DOHH2 (cell line): ENCODE measurements around the gene NFX1.
"Not testable (repeated sequence)": the region's sequence is repeated elsewhere in the genome, so short reads cannot be mapped to it uniquely, and the experiment has no call there.

ENCODE experiments used
- H3F3A ChIP-seq: fragments of 200-600 bp; sonication (generic), shearing (Covaris generic); 2 replicates; pipeline ENCODE4 v1.6.0; 2016; ENCODE audit warnings: antibody characterized with exemption, mild to moderate bottlenecking; ENCODE audit not compliant: control insufficient read depth, insufficient read depth
- H3K27ac ChIP-seq: fragments of 200-600 bp; sonication (generic); 2 replicates; pipeline ENCODE4 v1.5.1; 2014; ENCODE audit warnings: low read depth, mild to moderate bottlenecking, low read length, moderate library complexity
- H3K27me3 ChIP-seq: fragments of 200-600 bp; sonication (generic); 2 replicates; pipeline ENCODE4 v1.6.1; 2014; ENCODE audit warnings: mild to moderate bottlenecking, low read length, mixed read lengths; ENCODE audit not compliant: control insufficient read depth
- H3K36me3 ChIP-seq: fragments of 200-600 bp; sonication (generic); 2 replicates; pipeline ENCODE4 v1.6.1; 2014; ENCODE audit warnings: mild to moderate bottlenecking, low read length, moderate library complexity, mixed read lengths; ENCODE audit not compliant: control insufficient read depth
- H3K4me1 ChIP-seq: fragments of 200-600 bp; sonication (generic); 2 replicates; pipeline ENCODE4 v1.6.1; 2014; ENCODE audit warnings: mild to moderate bottlenecking, low read length, mixed read lengths; ENCODE audit not compliant: control insufficient read depth
- H3K4me2 ChIP-seq: fragments of 200-600 bp; sonication (generic); 2 replicates; pipeline ENCODE4 v1.6.0; 2014; ENCODE audit warnings: mild to moderate bottlenecking, low read length, moderate library complexity
- H3K4me3 ChIP-seq: fragments of 200-600 bp; sonication (generic); 2 replicates; pipeline ENCODE4 v1.5.1; 2014; ENCODE audit warnings: mild to moderate bottlenecking, low read length, mixed read lengths
- H3K79me2 ChIP-seq: fragments of 200-600 bp; sonication (generic); 2 replicates; pipeline ENCODE4 v1.6.1; 2014; ENCODE audit warnings: mild to moderate bottlenecking, low read length, mixed read lengths; ENCODE audit not compliant: control insufficient read depth
- H3K9me2 ChIP-seq: fragments of 200-600 bp; sonication (generic); replicated peaks from 2 replicates; pipeline ENCODE4 v1.6.1; 2014; ENCODE audit warnings: mild to moderate bottlenecking, low read length, mixed read lengths; ENCODE audit not compliant: control insufficient read depth
- H3K9me3 ChIP-seq: fragments of 200-600 bp; sonication (generic); 2 replicates; pipeline ENCODE4 v1.6.1; 2014; ENCODE audit warnings: antibody characterized with exemption, low read length, mixed read lengths; ENCODE audit not compliant: control insufficient read depth, insufficient read depth
- H4K20me1 ChIP-seq: fragments of 200-600 bp; sonication (generic); 2 replicates; pipeline ENCODE4 v1.6.0; 2014; ENCODE audit warnings: low read depth, mild to moderate bottlenecking, antibody characterized with exemption, low read length, moderate library complexity; ENCODE audit not compliant: control insufficient read depth, insufficient read depth
- CTCF ChIP-seq: fragments of 200-600 bp; sonication (generic); IDR thresholded peaks from one replicate; pipeline ENCODE4 v1.5.1; 2014; ENCODE audit warnings: antibody characterized with exemption, mild to moderate bottlenecking, low read depth, low read length; ENCODE audit not compliant: poor library complexity, severe bottlenecking
- EZH2phosphoT487 ChIP-seq: fragments of 200-600 bp; sonication (generic); IDR thresholded peaks from 2 replicates; pipeline ENCODE4 v1.6.1; 2017; ENCODE audit warnings: borderline replicate concordance, mild to moderate bottlenecking, antibody characterized with exemption, low read length, moderate library complexity, mixed read lengths

NFX1 gene

GRCh38 chr9:33311953-33312352 lies 21.6 kb downstream of the NFX1 start:
- Histone ChIP-seq H3K9me2 (no peaks in the 10 kb centered on the region), H3K4me1 (no peaks in the 10 kb centered on the region), H3K27me3 (no peaks in the 10 kb centered on the region), H3F3A (no peaks in the 10 kb centered on the region), H3K36me3 (peaks cover 98% of the 10 kb centered on the region), H4K20me1 (no peaks in the 10 kb centered on the region), H3K4me3 (no peak overlapping the region), H3K9me3 (no peaks in the 10 kb centered on the region), H3K79me2 (peaks cover 12% of the 10 kb centered on the region), H3K4me2 (no peak overlapping the region), H3K27ac (no peak overlapping the region)
- no peak for TF ChIP-seq EZH2phosphoT487
- no peak for TF ChIP-seq CTCF

- Histone ChIP-seq H3K27me3 (no peaks in the 10 kb centered on the region), H3K9me3 (no peaks in the 10 kb centered on the region), H3K4me2 (no peak overlapping the region), H3F3A (no peaks in the 10 kb centered on the region), H4K20me1 (no peaks in the 10 kb centered on the region), H3K4me3 (no peak overlapping the region), H3K79me2 (no peaks in the 10 kb centered on the region), H3K4me1 (no peaks in the 10 kb centered on the region), H3K9me2 (no peaks in the 10 kb centered on the region), H3K36me3 (peaks cover 91% of the 10 kb centered on the region), H3K27ac (no peak overlapping the region)
- no peak for TF ChIP-seq CTCF
Measured at GRCh38 chr9:33315371-33315770, 25.1 kb downstream of the NFX1 start.

- H3K27ac ChIP-seq, H4K20me1 ChIP-seq, H3K4me2 ChIP-seq, H3K9me3 ChIP-seq, H3K4me1 ChIP-seq, H3K4me3 ChIP-seq, H3F3A ChIP-seq, H3K27me3 ChIP-seq, H3K9me2 ChIP-seq, H3K79me2 ChIP-seq: not testable (repeated sequence)
- peaks cover 90% of the 10 kb centered on the region for H3K36me3 ChIP-seq
Measured at GRCh38 chr9:33317136-33317535, 26.8 kb downstream of the NFX1 start.

GRCh38 chr9:33318225-33318624 lies 27.9 kb downstream of the NFX1 start:
- H3K36me3 ChIP-seq: peaks cover 90% of the 10 kb centered on the region

More at GRCh38 chr9:33318225-33318624, 27.9 kb downstream of the NFX1 start:
- no peaks in the 10 kb centered on the region for H3K4me1 ChIP-seq
- TF ChIP-seq CTCF (no peak), EZH2phosphoT487 (no peak)
- H3K27ac ChIP-seq: no peak overlapping the region
- H3K9me3 ChIP-seq: no peaks in the 10 kb centered on the region
- H3K27me3 ChIP-seq: no peaks in the 10 kb centered on the region
- peaks cover 3% of the 10 kb centered on the region; the same call in 1 of the 2 replicates for H4K20me1 ChIP-seq
- H3F3A ChIP-seq: no peaks in the 10 kb centered on the region
- no peaks in the 10 kb centered on the region for H3K79me2 ChIP-seq
- no peaks in the 10 kb centered on the region for H3K9me2 ChIP-seq
- no peak overlapping the region for H3K4me3 ChIP-seq
- no peak overlapping the region for H3K4me2 ChIP-seq
